AG09319 (cell line): Measurements from ENCODE around the gene DLGAP4.

Experiments used
- DNase-seq: peaks from one replicate; pipeline ENCODE4 v3.0.0-alpha.2; 2010; ENCODE audit warnings: low read depth; ENCODE audit errors: extremely low read depth
- CTCF ChIP-seq: IDR thresholded peaks from 2 replicates; pipeline ENCODE4 v1.5.1; 2011; ENCODE audit warnings: low read depth, mild to moderate bottlenecking, inconsistent platforms, low read length, moderate library complexity

DLGAP4 gene

GRCh38 chr20:36330091-36330490 is 24.0 kb downstream of the DLGAP4 start:
- no peak for DNase-seq
- TF ChIP-seq CTCF: no peak

DNA sequence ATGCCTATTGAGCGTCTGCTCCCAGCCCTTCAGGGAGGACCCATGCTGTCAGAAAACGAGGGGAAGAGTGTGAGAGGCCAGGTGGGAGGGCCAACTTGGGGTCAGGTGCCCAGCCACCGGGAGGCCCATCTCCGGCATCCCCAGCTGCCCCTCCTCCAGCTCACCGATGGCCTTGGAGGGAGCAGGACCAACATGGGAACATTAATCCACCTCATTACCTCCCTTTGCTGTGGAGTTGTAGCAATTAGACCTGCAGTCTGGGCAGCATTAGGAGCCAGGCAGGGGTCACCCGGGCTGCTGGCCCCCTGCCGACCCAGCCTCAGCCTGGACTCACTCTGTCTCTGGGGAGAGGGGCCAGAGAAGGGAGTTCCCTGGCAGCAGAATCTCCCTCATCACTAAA is 25.1 kb downstream of the DLGAP4 start:
- TF ChIP-seq CTCF: no peak
- no peak for DNase-seq

DNA sequence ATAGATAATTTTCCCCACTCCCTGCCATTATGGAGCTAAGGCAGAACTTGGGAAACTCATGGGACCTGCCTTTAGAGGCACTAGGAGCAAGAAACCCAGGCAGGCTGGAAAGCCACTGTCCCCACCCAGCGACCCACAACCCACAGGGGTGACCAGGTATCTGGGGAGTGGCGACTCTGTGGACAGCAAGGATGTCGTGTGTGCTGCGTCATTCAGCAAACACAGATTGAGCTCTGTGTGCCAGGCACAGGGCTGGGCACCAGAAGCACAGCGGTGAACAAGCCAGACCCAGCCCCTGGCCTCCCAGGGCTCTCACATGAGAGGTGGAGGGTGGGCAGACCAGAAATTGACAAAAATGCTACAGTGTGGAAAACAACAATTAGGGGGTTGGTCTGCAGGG is 27.7 kb downstream of the DLGAP4 start:
- no peak for TF ChIP-seq CTCF
- no peak for DNase-seq

DNA sequence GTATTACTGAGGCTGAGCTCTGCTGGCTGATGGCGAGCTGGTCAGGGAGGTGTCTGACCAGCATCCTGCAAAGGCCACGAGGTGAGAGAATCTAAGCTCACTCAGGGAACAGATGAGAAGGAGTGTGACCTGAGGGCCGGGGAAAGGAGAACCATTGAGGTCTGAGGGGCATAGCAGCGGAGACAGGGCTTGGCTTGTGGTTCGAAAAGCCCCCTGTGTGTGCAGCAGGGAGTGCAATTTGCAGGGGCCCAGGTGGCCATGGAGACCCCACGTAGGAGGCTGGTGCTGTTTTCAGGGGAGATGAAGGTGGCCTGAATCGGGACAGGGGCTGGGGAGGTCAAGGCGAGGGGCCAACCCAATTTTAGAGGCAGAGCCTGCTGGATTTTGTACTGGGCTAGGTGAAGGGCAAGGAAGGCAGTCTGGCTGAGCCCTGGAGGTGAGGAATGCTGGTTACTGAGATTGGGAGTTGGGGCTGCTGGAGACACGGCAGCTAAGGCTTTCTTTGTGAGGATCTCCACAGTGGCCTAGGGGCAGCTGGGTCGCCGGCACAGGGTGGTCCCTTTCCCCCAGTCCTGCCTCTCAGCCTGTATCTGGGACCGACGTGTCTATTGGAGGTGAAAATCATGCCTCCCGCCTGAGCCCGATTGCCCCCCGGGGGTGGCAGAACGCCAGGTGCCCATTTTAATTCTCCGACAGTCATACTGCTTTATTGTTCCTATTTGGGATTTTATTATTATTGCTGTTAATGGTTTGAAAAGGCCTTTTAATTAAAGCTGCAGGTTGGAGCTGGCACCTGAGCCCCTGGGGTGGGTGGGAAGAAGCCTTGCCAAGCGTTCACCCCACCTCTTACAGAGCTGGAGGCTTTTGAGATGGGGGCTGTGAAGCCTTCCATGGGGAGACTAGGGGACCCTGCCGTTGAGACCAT is 28.4 kb downstream of the DLGAP4 start:
- DNase-seq: no peak
- no peak for TF ChIP-seq CTCF

DNA sequence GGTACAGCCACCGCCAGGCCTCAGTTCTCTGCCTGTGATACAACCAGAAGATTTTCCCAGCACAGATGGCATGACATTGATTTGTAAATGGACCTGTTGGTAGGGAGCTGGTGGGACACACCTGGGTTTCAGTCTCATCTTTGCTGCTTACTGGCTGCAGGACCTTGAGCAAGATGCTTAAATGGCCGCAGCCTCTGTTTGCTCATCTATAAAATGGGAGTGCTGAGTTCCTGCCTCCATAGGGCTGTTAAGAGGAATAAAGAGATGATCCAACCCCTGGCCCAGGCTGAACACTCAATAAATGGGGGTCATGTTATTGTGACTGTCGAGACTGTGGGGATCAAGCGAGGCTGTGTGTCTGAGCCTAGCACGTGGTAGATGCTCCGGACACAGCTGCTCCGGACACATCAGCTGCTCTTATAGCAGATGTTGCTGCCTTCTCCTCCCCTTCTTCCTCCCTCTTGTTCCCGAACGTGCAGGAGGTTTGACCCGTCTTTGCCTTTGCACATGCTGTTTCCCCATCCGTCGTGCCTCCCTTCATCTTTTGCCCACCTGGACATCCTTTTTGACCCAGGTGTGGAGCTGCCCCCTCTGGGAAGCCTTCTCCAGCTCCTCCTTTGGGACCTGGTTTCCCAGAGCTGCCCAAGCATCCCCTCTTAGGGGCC is 29.2 kb downstream of the DLGAP4 start:
- TF ChIP-seq CTCF: no peak
- DNase-seq: no peak

DNA sequence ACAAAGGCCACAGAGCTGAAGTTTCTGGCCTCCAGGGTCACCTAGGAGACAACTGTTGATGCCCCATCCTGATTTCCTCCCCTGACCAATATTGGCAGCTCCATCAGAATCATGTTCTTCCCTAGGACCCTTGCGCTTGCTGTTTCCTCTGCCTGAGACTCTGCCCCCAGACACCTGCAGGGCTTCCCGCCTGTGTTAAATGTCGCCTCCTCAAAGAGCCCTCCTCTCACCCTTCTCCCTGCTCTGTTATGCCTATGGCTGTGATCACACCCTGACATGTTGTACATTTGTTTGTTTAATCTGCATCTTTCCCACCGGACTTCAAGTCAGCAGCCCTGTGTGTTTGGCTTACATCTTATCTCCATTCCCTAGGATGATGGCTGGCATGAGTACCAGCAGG is 30.1 kb downstream of the DLGAP4 start:
- no peak for TF ChIP-seq CTCF
- DNase-seq: no peak

- TF ChIP-seq CTCF: no peak
- no peak for DNase-seq
Measured at GRCh38 chr20:36336954-36337704, 31.0 kb downstream of the DLGAP4 start.
